ENCODE results near the gene SKA1.
"Not testable (repeated sequence)": the region's sequence is repeated elsewhere in the genome, so short reads cannot be mapped to it uniquely, and the experiment has no call there.

SKA1 gene

DNA sequence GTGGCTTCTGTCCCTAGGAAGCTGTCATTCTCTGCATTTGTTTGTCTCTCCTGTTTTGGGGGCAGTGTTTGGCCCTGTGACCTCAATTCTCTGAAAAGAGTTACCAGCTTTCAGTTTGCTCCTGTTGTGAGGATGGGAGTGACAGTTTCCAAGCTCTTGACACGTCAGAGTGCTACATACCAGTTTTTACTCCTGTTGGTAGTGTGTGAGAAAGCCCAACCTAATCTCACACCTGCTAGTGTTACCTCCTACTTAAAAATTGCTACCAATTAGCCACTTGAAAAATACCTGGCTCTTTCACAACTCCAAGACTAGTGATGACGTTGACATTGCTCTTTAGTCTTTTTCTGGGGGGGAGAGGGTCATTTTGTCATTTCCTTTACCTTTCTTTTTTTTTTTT, 14.1 kb downstream of the SKA1 start:
- no peaks in the 10 kb centered on the region for H3K27me3 ChIP-seq (ENCODE audit: control insufficient read depth in 1 of 2, insufficient read depth in 2 of 2, low read length in 2 of 2)
- no peaks in the 10 kb centered on the region for H3K4me1 ChIP-seq (ENCODE audit: control insufficient read depth in 1 of 2, insufficient read depth in 2 of 2, low read length in 2 of 2)
- no peaks in the 10 kb centered on the region for H3K36me3 ChIP-seq (ENCODE audit: control insufficient read depth in 1 of 2, insufficient read depth in 2 of 2, low read length in 2 of 2)
- H3K4me3 ChIP-seq (ENCODE audit: low read depth in 1 of 2, low read length in 2 of 2) = no peak overlapping the region
- no peaks in the 10 kb centered on the region for H3K9me3 ChIP-seq (ENCODE audit: control insufficient read depth in 1 of 2, low read length in 2 of 2)
- H3K9ac ChIP-seq (ENCODE audit: low read depth in 1 of 2, low read length in 2 of 2) = no peak overlapping the region
- no peak overlapping the region for H3K27ac ChIP-seq (ENCODE audit: low read depth, low read length)

DNA sequence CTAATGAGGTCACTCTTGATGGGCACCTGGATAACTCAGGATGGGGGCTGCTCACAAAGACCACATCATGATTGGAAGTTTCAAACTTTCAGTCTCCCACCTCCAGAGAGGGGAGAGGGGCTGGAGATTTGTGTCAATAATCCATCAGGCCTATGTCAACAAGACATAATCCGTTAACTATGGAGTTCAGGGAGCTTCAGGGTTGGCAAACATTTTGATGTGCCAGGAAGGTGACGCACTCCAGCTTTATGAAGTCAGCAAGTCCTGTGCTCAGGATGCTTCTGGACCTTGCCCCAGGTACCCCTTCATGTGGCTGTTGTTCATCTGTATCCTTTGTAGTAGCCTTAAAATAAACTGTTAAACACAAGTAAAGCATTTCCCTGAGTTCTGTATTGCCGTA, 19.0 kb downstream of the SKA1 start:
- H3K4me3 ChIP-seq (ENCODE audit: low read depth in 1 of 2, low read length in 2 of 2) = no peak overlapping the region
- no peaks in the 10 kb centered on the region for H3K27me3 ChIP-seq (ENCODE audit: control insufficient read depth in 1 of 2, insufficient read depth in 2 of 2, low read length in 2 of 2)
- H3K4me1 ChIP-seq (ENCODE audit: control insufficient read depth in 1 of 2, insufficient read depth in 2 of 2, low read length in 2 of 2) = no peaks in the 10 kb centered on the region
- no peak overlapping the region for H3K9ac ChIP-seq (ENCODE audit: low read depth in 1 of 2, low read length in 2 of 2)
- no peaks in the 10 kb centered on the region for H3K36me3 ChIP-seq (ENCODE audit: control insufficient read depth in 1 of 2, insufficient read depth in 2 of 2, low read length in 2 of 2)
- no peaks in the 10 kb centered on the region for H3K9me3 ChIP-seq (ENCODE audit: control insufficient read depth in 1 of 2, low read length in 2 of 2)
- no peak overlapping the region for H3K27ac ChIP-seq (ENCODE audit: low read depth, low read length)

DNA sequence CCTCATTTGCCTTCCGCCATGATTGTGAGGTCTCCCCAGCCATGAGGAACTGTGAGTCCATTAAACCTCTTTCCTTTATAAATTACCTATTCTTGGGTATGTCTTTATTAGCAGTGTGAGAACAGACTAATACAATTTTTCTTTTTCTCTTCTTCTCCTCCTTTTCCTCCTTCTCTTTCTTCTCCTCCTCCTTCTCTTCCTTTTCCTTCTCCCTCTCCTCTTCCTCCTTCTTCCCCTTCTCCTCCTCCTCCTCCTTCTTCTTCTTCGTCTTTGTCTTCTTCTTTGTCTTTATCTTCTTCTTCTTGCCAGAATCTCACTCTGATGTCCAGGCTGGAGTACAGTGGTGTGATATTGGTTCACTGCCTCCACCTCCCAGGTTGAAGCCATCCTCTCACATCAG, 20.2 kb downstream of the SKA1 start:
- no peak overlapping the region for H3K27ac ChIP-seq (ENCODE audit: low read depth, low read length)
- H3K27me3 ChIP-seq (ENCODE audit: control insufficient read depth in 1 of 2, insufficient read depth in 2 of 2, low read length in 2 of 2) = no peaks in the 10 kb centered on the region
- no peaks in the 10 kb centered on the region for H3K9me3 ChIP-seq (ENCODE audit: control insufficient read depth in 1 of 2, low read length in 2 of 2)
- H3K4me1 ChIP-seq (ENCODE audit: control insufficient read depth in 1 of 2, insufficient read depth in 2 of 2, low read length in 2 of 2) = no peaks in the 10 kb centered on the region
- H3K4me3 ChIP-seq (ENCODE audit: low read depth in 1 of 2, low read length in 2 of 2) = no peak overlapping the region
- no peak overlapping the region for H3K9ac ChIP-seq (ENCODE audit: low read depth in 1 of 2, low read length in 2 of 2)
- no peaks in the 10 kb centered on the region for H3K36me3 ChIP-seq (ENCODE audit: control insufficient read depth in 1 of 2, insufficient read depth in 2 of 2, low read length in 2 of 2)

DNA sequence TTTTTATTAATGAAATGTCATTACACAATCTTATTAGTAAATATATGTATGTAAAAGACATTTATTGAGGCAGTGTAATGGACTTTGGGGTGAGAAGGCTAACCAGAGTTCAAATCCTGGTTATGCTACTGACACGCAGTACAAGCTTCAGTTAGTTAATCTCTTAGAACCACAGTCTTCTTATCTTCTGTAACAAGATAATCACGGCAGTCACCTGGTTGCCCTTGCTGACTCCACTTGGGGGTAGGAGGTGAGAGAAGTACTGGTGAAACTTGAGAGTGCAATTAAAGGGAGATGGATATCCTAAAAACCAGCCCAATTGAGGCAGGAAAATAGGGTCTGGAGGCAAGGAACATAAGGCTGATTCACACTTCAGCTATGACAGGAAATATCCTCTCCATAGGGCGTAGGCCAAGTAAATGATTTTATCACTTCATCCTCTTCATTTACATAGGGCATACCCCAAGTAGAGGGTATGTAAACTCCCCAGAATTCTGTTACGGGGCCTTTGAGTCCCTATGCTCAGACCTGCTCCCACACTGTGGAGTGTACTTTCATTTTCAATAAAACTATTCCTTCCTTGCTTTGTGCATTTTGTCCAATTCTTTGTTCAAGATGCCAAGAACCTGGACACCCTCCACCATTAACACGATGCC, 21.3 kb downstream of the SKA1 start:
- Histone ChIP-seq H3K9me3 (ENCODE audit: control insufficient read depth in 1 of 2, low read length in 2 of 2) (no peaks in the 10 kb centered on the region), H3K4me3 (ENCODE audit: low read depth in 1 of 2, low read length in 2 of 2) (no peak overlapping the region), H3K36me3 (ENCODE audit: control insufficient read depth in 1 of 2, insufficient read depth in 2 of 2, low read length in 2 of 2) (no peaks in the 10 kb centered on the region), H3K27me3 (ENCODE audit: control insufficient read depth in 1 of 2, insufficient read depth in 2 of 2, low read length in 2 of 2) (peaks cover 0 to 2% of the 10 kb centered on the region in 2 donors), H3K9ac (ENCODE audit: low read depth in 1 of 2, low read length in 2 of 2) (no peak overlapping the region), H3K4me1 (ENCODE audit: control insufficient read depth in 1 of 2, insufficient read depth in 2 of 2, low read length in 2 of 2) (no peaks in the 10 kb centered on the region), H3K27ac (ENCODE audit: low read depth, low read length) (no peak overlapping the region)

DNA sequence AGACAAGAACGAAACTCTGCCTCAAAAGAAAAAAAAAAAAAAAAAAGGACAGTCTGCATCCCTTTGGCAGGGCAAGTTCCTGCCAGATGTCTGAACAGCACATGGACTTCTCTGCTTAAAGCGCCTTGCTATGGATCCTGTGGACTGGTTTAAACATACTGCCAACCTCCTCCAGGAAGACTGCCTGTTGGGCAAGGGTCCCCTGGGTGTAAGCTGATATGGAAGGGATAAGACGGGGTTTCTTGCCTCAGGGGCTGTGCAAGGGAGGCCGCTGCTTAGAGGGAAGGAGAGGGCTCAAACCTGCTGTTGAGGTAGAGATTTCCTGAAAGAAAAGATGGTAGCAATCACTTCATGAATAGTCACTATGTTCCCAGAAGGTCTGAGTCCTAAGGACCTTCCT, 22.2 kb downstream of the SKA1 start:
- peaks cover 0 to 2% of the 10 kb centered on the region in 2 donors for H3K27me3 ChIP-seq (ENCODE audit: control insufficient read depth in 1 of 2, insufficient read depth in 2 of 2, low read length in 2 of 2)
- no peak overlapping the region for H3K27ac ChIP-seq (ENCODE audit: low read depth, low read length)
- no peaks in the 10 kb centered on the region for H3K4me1 ChIP-seq (ENCODE audit: control insufficient read depth in 1 of 2, insufficient read depth in 2 of 2, low read length in 2 of 2)
- H3K36me3 ChIP-seq (ENCODE audit: control insufficient read depth in 1 of 2, insufficient read depth in 2 of 2, low read length in 2 of 2) = no peaks in the 10 kb centered on the region
- no peak overlapping the region for H3K4me3 ChIP-seq (ENCODE audit: low read depth in 1 of 2, low read length in 2 of 2)
- no peak overlapping the region for H3K9ac ChIP-seq (ENCODE audit: low read depth in 1 of 2, low read length in 2 of 2)
- no peaks in the 10 kb centered on the region for H3K9me3 ChIP-seq (ENCODE audit: control insufficient read depth in 1 of 2, low read length in 2 of 2)

DNA sequence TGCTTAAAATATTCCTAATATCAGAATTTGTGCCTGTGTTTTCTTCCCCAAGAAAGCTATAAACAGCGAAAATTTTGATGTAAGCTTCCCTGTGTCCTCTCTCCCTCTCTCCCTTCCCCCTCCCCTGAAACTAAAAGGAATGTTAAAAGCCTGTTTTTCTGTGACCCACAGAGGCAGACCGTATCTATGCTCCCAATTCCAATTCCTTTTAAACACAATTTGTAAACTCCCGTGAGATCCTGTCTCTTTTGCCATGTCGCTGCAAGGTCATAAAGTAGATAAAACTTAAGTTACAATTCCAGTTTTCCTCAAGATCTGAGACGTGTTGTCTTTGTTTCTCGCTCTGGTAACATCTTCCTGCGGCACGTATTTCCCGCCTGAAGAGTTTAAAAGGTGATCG, 23.3 kb downstream of the SKA1 start:
- no peak overlapping the region for H3K9ac ChIP-seq (ENCODE audit: low read depth in 1 of 2, low read length in 2 of 2)
- H3K36me3 ChIP-seq (ENCODE audit: control insufficient read depth in 1 of 2, insufficient read depth in 2 of 2, low read length in 2 of 2) = no peaks in the 10 kb centered on the region
- H3K4me3 ChIP-seq (ENCODE audit: low read depth in 1 of 2, low read length in 2 of 2) = no peak overlapping the region

DNA sequence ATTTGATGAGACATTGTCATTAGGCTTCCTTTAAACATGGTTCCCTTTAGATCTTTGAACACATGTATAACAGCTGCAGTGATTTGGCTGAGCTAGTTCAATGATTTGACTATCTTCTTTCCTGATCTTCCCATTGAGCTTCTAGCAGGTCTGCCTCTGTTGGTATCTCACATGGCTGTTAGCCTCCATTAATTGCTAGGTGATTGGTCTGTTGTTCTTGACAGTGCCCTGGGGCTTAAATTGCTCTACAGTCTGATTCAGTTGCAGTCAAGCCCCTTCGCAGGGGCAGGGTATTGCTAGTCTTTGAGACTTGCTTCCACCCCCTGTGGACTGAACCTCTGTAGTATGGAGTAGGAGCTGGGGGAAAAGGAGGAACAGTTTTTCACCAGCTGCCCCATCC, 24.1 kb downstream of the SKA1 start:
- Histone ChIP-seq H3K4me3 (ENCODE audit: low read depth in 1 of 2, low read length in 2 of 2) (no peak overlapping the region), H3K9ac (ENCODE audit: low read depth in 1 of 2, low read length in 2 of 2) (no peak overlapping the region), H3K27me3 (ENCODE audit: control insufficient read depth in 1 of 2, insufficient read depth in 2 of 2, low read length in 2 of 2) (peaks cover 2 to 5% of the 10 kb centered on the region in 2 donors), H3K36me3 (ENCODE audit: control insufficient read depth in 1 of 2, insufficient read depth in 2 of 2, low read length in 2 of 2) (no peaks in the 10 kb centered on the region), H3K4me1 (ENCODE audit: control insufficient read depth in 1 of 2, insufficient read depth in 2 of 2, low read length in 2 of 2) (no peaks in the 10 kb centered on the region), H3K27ac (ENCODE audit: low read depth, low read length) (no peak overlapping the region), H3K9me3 (ENCODE audit: control insufficient read depth in 1 of 2, low read length in 2 of 2) (no peaks in the 10 kb centered on the region)

More for the DNA sequence above, 23.3 kb downstream of the SKA1 start:
- H3K27ac ChIP-seq (ENCODE audit: low read depth, low read length) = no peak overlapping the region
- H3K27me3 ChIP-seq (ENCODE audit: control insufficient read depth in 1 of 2, insufficient read depth in 2 of 2, low read length in 2 of 2) = peaks cover 2 to 5% of the 10 kb centered on the region in 2 donors
- no peaks in the 10 kb centered on the region for H3K4me1 ChIP-seq (ENCODE audit: control insufficient read depth in 1 of 2, insufficient read depth in 2 of 2, low read length in 2 of 2)
- H3K9me3 ChIP-seq (ENCODE audit: control insufficient read depth in 1 of 2, low read length in 2 of 2) = no peaks in the 10 kb centered on the region

DNA sequence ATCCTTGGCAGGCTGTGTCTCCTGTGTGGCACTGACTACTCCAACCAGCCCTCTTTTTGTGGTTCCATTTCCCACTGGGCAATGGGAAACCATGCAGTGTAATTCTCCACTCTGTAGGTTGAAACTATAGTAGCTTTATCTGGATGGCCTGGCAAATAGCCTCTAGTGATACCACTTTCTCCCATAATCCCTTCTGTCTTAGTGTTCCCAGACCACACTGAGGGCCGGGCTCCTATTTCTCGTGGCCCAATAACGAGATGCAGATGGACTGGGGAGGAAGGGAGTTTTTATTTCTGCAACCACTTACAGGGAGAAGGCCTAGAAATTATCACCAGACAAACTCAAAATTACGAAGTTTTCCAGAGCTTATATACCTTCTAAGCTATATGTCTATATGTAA, 24.7 kb downstream of the SKA1 start:
- Histone ChIP-seq H3K4me1 (ENCODE audit: control insufficient read depth in 1 of 2, insufficient read depth in 2 of 2, low read length in 2 of 2) (no peaks in the 10 kb centered on the region), H3K9ac (ENCODE audit: low read depth in 1 of 2, low read length in 2 of 2) (no peak overlapping the region), H3K36me3 (ENCODE audit: control insufficient read depth in 1 of 2, insufficient read depth in 2 of 2, low read length in 2 of 2) (no peaks in the 10 kb centered on the region), H3K9me3 (ENCODE audit: control insufficient read depth in 1 of 2, low read length in 2 of 2) (no peaks in the 10 kb centered on the region), H3K27ac (ENCODE audit: low read depth, low read length) (no peak overlapping the region), H3K4me3 (ENCODE audit: low read depth in 1 of 2, low read length in 2 of 2) (no peak overlapping the region), H3K27me3 (ENCODE audit: control insufficient read depth in 1 of 2, insufficient read depth in 2 of 2, low read length in 2 of 2) (peaks cover 2 to 5% of the 10 kb centered on the region in 2 donors)

DNA sequence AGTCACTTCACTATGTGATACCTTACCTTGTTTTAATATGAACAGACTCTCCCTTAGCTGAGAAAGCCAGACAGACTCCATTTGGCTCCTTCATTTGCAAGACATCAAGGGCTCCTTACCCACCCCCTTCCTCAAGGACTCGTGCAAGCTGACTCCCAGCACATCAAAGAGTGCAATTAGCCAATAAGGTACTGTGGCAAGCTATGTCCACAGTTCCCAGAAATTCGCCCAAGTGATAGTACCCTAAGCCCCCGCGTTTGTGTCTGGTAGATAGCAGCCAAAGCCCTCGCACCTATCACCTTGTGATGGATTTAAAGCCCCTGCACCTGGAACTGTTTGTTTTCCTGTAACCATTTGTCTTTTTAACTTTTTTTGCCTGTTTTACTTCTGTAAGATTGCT, 25.6 kb downstream of the SKA1 start:
- H3K9me3 ChIP-seq (ENCODE audit: control insufficient read depth in 1 of 2, low read length in 2 of 2); H3K27me3 ChIP-seq (ENCODE audit: control insufficient read depth in 1 of 2, insufficient read depth in 2 of 2, low read length in 2 of 2); H3K9ac ChIP-seq (ENCODE audit: low read depth in 1 of 2, low read length in 2 of 2); H3K4me1 ChIP-seq (ENCODE audit: control insufficient read depth in 1 of 2, insufficient read depth in 2 of 2, low read length in 2 of 2); H3K36me3 ChIP-seq (ENCODE audit: control insufficient read depth in 1 of 2, insufficient read depth in 2 of 2, low read length in 2 of 2); H3K27ac ChIP-seq (ENCODE audit: low read depth, low read length); H3K4me3 ChIP-seq (ENCODE audit: low read depth in 1 of 2, low read length in 2 of 2): not testable (repeated sequence)

DNA sequence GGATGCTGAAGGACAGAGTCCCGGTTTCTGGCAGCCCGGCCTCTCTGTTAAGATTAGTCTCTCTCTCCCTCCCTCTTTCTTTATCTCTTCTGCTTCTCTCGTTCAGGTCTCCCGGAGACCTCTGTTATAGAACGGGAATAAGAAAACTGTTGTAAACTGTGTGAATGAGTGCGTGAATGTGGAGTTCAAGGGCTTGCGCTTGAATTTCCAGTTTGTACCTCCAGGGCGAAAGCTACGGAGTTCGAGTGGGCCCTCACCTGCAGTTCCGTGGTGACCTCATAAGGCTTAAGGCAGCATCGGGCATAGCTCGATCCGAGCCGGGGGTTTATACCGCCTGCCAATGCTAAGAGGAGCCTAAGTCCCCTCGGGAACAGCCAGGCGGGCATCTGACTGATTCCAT, 26.4 kb downstream of the SKA1 start:
- peaks cover 2 to 5% of the 10 kb centered on the region in 2 donors for H3K27me3 ChIP-seq (ENCODE audit: control insufficient read depth in 1 of 2, insufficient read depth in 2 of 2, low read length in 2 of 2)
- H3K27ac ChIP-seq (ENCODE audit: low read depth, low read length) = no peak overlapping the region
- H3K4me1 ChIP-seq (ENCODE audit: control insufficient read depth in 1 of 2, insufficient read depth in 2 of 2, low read length in 2 of 2) = no peaks in the 10 kb centered on the region
- no peak overlapping the region for H3K4me3 ChIP-seq (ENCODE audit: low read depth in 1 of 2, low read length in 2 of 2)
- no peaks in the 10 kb centered on the region for H3K9me3 ChIP-seq (ENCODE audit: control insufficient read depth in 1 of 2, low read length in 2 of 2)
- H3K36me3 ChIP-seq (ENCODE audit: control insufficient read depth in 1 of 2, insufficient read depth in 2 of 2, low read length in 2 of 2) = no peaks in the 10 kb centered on the region
- H3K9ac ChIP-seq (ENCODE audit: low read depth in 1 of 2, low read length in 2 of 2) = no peak overlapping the region

DNA sequence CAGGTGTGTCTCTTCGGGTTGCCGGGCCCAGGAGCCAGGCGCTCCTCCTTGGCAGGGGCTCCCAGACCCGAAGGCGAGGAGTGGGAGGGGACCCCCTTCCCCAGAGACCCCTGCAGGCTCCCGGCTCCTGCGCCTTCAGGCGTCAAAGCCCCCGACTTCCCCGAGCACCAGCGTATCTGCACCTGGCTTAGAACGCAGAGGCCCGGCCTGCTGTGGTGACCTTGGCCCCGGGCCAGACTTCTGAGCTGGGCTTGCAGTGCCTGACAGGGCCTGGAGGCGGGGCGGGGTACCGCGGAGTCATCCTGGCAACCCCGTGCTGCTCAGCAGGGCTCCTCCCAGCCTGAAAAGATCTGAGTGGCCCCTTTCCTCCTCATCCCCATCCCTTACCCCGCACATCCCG, 27.0 kb downstream of the SKA1 start:
- Histone ChIP-seq H3K27ac (ENCODE audit: low read depth, low read length) (no peak overlapping the region), H3K9me3 (ENCODE audit: control insufficient read depth in 1 of 2, low read length in 2 of 2) (no peaks in the 10 kb centered on the region), H3K4me1 (ENCODE audit: control insufficient read depth in 1 of 2, insufficient read depth in 2 of 2, low read length in 2 of 2) (no peaks in the 10 kb centered on the region), H3K36me3 (ENCODE audit: control insufficient read depth in 1 of 2, insufficient read depth in 2 of 2, low read length in 2 of 2) (no peaks in the 10 kb centered on the region), H3K9ac (ENCODE audit: low read depth in 1 of 2, low read length in 2 of 2) (no peak overlapping the region), H3K4me3 (ENCODE audit: low read depth in 1 of 2, low read length in 2 of 2) (no peak overlapping the region), H3K27me3 (ENCODE audit: control insufficient read depth in 1 of 2, insufficient read depth in 2 of 2, low read length in 2 of 2) (peaks cover 2 to 5% of the 10 kb centered on the region in 2 donors)
